HCEC 1CT (cell line): ENCODE measurements around the gene SPAG8.

Experiments
- DNase-seq: peaks from one replicate; pipeline ENCODE4 v3.0.0-alpha.2; 2017

SPAG8 gene

DNA sequence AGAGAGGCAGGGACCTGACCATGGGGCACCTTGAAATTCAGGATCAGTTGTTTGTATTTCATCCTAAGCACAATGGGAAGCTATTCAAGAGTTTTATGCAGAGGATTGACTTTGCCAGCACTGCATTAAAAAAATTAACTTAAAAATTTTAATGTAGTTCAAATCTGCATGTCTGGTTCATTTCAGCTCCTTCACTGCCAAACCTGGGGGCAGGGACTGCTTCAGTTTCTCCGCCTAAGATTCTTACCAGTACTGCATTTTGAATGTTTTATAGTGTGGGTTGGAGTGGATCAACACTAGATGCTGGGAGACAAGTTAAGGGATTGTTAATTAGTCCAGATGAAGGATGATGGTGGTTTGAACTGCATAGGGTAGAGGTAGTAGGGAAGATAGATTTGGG, 42.3 kb downstream of the SPAG8 start:
- no peak for DNase-seq

- no peak for DNase-seq
These were observed 44.6 kb downstream of the SPAG8 start for GRCh38 chr9:35767458-35767857.

GRCh38 chr9:35766997-35767396, 45.1 kb downstream of the SPAG8 start:
- DNase-seq: no peak

DNA sequence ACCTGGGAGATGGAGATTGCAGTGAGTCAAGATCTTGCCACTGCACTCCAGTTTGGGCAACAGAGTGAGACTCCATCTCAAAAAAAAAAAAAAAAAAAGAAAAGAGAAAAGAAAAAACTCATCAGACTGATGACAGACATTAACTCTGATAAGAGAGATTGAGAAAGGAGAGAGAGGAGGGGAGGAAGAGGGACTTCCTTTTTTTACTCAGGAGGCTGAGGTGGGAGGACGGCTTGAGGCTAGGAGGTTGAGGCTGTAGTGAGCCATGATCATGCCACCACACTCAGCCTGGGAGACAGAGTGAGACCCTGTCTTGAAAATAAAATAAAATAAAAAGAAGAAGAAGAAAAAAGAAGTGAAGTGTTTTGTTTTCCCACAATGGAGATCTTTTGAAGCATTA, 48.3 kb downstream of the SPAG8 start:
- DNase-seq: no peak

GRCh38 chr9:35763181-35763580, 48.9 kb downstream of the SPAG8 start:
- no peak for DNase-seq

DNA sequence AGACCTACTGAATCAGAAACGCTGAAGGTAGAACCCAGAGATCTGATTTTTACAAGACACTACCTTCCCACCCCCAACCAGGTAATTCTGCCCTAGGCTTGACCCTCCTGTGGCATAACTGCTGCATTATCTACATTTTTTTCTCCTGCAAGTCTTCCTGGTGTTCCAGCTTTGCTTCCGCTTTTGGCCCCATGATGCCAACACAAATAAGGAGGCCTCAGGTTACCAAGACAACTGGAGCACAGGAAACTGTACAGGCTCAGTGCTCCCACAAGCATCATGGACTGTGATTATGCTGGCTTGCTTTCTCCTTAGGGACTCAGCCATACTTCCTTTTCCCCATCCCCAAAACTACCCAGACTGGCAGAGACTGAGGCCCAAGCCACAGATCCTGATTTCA, 51.4 kb downstream of the SPAG8 start:
- DNase-seq: no peak

GRCh38 chr9:35759795-35760194, 52.3 kb downstream of the SPAG8 start:
- no peak for DNase-seq
